CD4-positive, alpha-beta T cell (primary cell): ENCODE measurements around the gene ORAI3. TPM values are rescaled to one million over a fixed set of nuclear protein-coding genes. Genes with fewer than 3 reads are reported as not detected.

Source experiments
- ATAC-seq: fragments of 200-7000 bp; cut with Tn5 transposase; one replicate; pipeline ENCODE4 v1.10.0; 2022; ENCODE audit warnings: mild to moderate bottlenecking; ENCODE audit not compliant: poor library complexity
- CTCF ChIA-PET: fragments of 350-600 bp; sonication (Branson Sonifier 250); formaldehyde crosslinking; loops from one replicate; lab custom pipeline; 2021; ENCODE audit warnings: antibody characterized with exemption, inconsistent platforms; lab: Charles Lee
- POLR2A ChIA-PET: fragments of 350-600 bp; sonication (Branson Sonifier 250); formaldehyde crosslinking; loops from one replicate; lab custom pipeline; 2021; ENCODE audit warnings: antibody characterized with exemption, inconsistent platforms; lab: Charles Lee
- DNase-seq, 14 experiments: peaks; one replicate each; pipeline ENCODE4 v3.0.0-alpha.2; 2013 to 2020; ENCODE audit warnings: mixed read lengths in 2 of 14
- H3K27ac ChIP-seq, 2 donors: one replicate each; pipeline versions ENCODE4 v1.5.1 to v1.7.0; 2013; ENCODE audit warnings: low read length in 2 of 2, low read depth in 1 of 2, mild to moderate bottlenecking in 1 of 2
- H3K27me3 ChIP-seq, 2 experiments: 1 replicate in 1 of 2; 2 replicates in 1 of 2; pipeline versions ENCODE4 v1.6.1 to v1.7.0; 2013; ENCODE audit warnings: low read length in 2 of 2, control low read depth in 1 of 2, mild to moderate bottlenecking in 1 of 2, moderate library complexity in 1 of 2; ENCODE audit not compliant: insufficient read depth in 2 of 2, control insufficient read depth in 1 of 2
- H3K36me3 ChIP-seq: one replicate; pipeline ENCODE4 v1.6.1; 2013; ENCODE audit warnings: low read length, control low read depth; ENCODE audit not compliant: insufficient read depth
- H3K4me1 ChIP-seq: one replicate; pipeline ENCODE4 v1.6.1; 2013; ENCODE audit warnings: low read length, control low read depth; ENCODE audit not compliant: insufficient read depth
- H3K4me3 ChIP-seq: one replicate; pipeline ENCODE4 v1.5.1; 2013; ENCODE audit warnings: mild to moderate bottlenecking, low read length, moderate library complexity
- H3K9me3 ChIP-seq, 2 experiments: 1 replicate in 1 of 2; 2 replicates in 1 of 2; pipeline versions ENCODE4 v1.6.1 to v1.7.0; 2013; ENCODE audit warnings: low read length in 2 of 2, mild to moderate bottlenecking in 2 of 2, control low read depth in 1 of 2, moderate library complexity in 1 of 2; ENCODE audit not compliant: control insufficient read depth in 1 of 2, insufficient read depth in 1 of 2
- H3K27ac Mint-ChIP-seq: one replicate; pipeline ENCODE4 v1.8.0; 2020; ENCODE audit warnings: mixed read lengths
- H3K27me3 Mint-ChIP-seq: one replicate; pipeline ENCODE4 v1.8.0; 2021; ENCODE audit warnings: mixed read lengths
- H3K36me3 Mint-ChIP-seq: one replicate; pipeline ENCODE4 v1.8.0; 2021; ENCODE audit warnings: low read depth, mixed read lengths
- H3K4me1 Mint-ChIP-seq: one replicate; pipeline ENCODE4 v1.8.0; 2021; ENCODE audit warnings: low read depth, mixed read lengths
- H3K4me3 Mint-ChIP-seq: one replicate; pipeline ENCODE4 v1.8.0; 2020; ENCODE audit warnings: mild to moderate bottlenecking, mixed read lengths
- H3K9me3 Mint-ChIP-seq: one replicate; pipeline ENCODE4 v1.8.0; 2020; ENCODE audit warnings: mixed read lengths
- intact Hi-C, 2 experiments: fragments of 100-400 bp; cut with DNase I in 1 of 2; cut with micrococcal nuclease in 1 of 2; formaldehyde crosslinking; loops; one replicate each; pipeline versions ENCODE4 v1.15.1 to v1.9.0; 2023 to 2025; cut with DNase I, micrococcal nuclease
- total RNA-seq, 174 experiments: library from RNA in 2 of 174; stranded (reverse) in 2 of 174; gene quantifications; one replicate each; pipeline ENCODE4 v1.2.3 and lab custom pipeline; 2021 to 2026
- TF ChIP-seq, protein P1 (sequence below): fragments of 200-600 bp; IDR thresholded peaks from one replicate; pipeline ENCODE4 v1.8.0; 2022; ENCODE audit warnings: antibody characterized with exemption, mild to moderate bottlenecking

Gene ORAI3
- total RNA-seq, 2 experiments from 2014 or later, result 3.0 to 4.5 TPM

DNA sequence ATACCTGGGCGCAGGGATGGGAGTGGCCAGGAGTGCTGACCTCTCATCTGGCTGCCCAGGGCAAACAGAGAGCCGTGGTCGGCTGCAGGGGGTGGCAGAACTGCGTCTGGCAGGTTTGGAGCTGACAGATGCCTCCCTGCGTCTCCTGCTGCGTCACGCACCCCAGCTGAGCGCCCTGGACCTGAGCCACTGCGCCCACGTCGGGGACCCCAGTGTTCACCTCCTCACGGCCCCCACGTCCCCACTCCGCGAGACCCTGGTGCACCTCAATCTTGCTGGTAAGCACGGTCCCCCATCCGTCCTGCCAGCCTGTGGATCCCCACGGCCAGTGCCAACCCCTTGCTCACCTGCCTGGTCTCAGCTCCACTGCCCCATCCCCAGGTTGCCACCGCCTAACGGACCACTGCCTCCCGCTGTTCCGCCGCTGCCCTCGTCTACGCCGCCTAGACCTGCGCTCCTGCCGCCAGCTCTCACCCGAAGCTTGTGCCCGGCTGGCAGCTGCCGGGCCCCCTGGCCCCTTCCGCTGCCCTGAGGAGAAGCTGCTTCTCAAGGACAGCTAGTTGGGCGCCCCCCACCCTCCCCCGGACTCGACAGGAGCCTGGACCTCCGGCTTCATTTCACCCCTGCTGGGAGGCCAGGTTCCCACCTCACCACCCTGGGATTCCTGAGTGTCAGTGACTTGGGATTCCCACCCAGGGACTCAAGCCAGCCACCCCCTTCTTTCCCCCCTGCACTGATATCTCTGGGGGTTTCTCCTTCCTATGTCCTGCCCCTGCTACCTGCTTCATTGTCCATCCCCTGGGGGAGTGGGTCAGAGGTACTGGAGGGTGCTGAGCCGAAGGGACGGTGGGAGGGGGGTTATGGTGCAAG is 2.0 kb upstream of the ORAI3 start:
- H3K36me3 ChIP-seq, result peaks cover 7% of the 10 kb centered on the region
- no peaks in the 10 kb centered on the region for H3K27me3 ChIP-seq
- no peaks in the 10 kb centered on the region for H3K9me3 ChIP-seq
- no peaks in the 10 kb centered on the region for H3K9me3 Mint-ChIP-seq
- H3K4me3 ChIP-seq, result no peak overlapping the region
- ChIA-PET CTCF (interaction anchor here (1.5 kb wide), 1 partner anchor 102 kb away, joined by 3 read pairs; no protein-coding TSS in a partner anchor), POLR2A (no interaction called here)
- H3K27ac Mint-ChIP-seq, result peak overlapping the region; percentile 0
- ATAC-seq, result no peak
- H3K27ac ChIP-seq, result no peak overlapping the region
- no peak for DNase-seq
- no peaks in the 10 kb centered on the region for H3K27me3 Mint-ChIP-seq
- TF ChIP-seq, protein P1, sequence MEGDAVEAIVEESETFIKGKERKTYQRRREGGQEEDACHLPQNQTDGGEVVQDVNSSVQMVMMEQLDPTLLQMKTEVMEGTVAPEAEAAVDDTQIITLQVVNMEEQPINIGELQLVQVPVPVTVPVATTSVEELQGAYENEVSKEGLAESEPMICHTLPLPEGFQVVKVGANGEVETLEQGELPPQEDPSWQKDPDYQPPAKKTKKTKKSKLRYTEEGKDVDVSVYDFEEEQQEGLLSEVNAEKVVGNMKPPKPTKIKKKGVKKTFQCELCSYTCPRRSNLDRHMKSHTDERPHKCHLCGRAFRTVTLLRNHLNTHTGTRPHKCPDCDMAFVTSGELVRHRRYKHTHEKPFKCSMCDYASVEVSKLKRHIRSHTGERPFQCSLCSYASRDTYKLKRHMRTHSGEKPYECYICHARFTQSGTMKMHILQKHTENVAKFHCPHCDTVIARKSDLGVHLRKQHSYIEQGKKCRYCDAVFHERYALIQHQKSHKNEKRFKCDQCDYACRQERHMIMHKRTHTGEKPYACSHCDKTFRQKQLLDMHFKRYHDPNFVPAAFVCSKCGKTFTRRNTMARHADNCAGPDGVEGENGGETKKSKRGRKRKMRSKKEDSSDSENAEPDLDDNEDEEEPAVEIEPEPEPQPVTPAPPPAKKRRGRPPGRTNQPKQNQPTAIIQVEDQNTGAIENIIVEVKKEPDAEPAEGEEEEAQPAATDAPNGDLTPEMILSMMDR, result no peak
- H3K4me3 Mint-ChIP-seq, result peak overlapping the region; percentile 69
- peaks cover 17% of the 10 kb centered on the region for H3K4me1 Mint-ChIP-seq
- peaks cover 10% of the 10 kb centered on the region for H3K36me3 Mint-ChIP-seq
- H3K4me1 ChIP-seq, result peaks cover 29% of the 10 kb centered on the region
- intact Hi-C loops, result no loop called here

DNA sequence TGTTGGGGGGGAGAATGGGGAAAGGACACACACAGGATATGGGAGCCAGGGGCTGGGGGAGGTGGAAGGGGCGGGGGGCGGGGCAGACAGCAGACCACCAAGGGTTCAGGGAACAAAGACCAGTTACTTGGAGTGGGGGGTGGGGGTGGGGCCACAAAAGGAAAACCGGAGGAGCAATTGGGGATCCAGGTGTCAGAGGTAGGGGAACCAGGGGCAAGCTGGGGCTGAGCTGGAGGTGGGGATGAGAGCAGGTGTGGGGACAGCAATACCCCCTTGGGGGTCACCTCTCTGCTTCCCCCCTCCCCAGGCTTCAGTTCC is 1.4 kb upstream of the ORAI3 start:
- Mint-ChIP-seq H3K27me3 (no peaks in the 10 kb centered on the region), H3K27ac (no peak overlapping the region), H3K4me3 (no peak overlapping the region), H3K9me3 (no peaks in the 10 kb centered on the region), H3K36me3 (peaks cover 10% of the 10 kb centered on the region), H3K4me1 (peaks cover 14% of the 10 kb centered on the region)
- TF ChIP-seq, protein P1, result no peak
- no peak overlapping the region for H3K27ac ChIP-seq
- ChIA-PET POLR2A (no interaction called here), CTCF (no interaction called here)
- no peak overlapping the region for H3K4me3 ChIP-seq
- no peak for ATAC-seq
- no peaks in the 10 kb centered on the region for H3K27me3 ChIP-seq
- peaks cover 23% of the 10 kb centered on the region for H3K4me1 ChIP-seq
- no peaks in the 10 kb centered on the region for H3K9me3 ChIP-seq
- H3K36me3 ChIP-seq, result peaks cover 7% of the 10 kb centered on the region
- no peak for DNase-seq
- intact Hi-C loops, result no loop called here

DNA sequence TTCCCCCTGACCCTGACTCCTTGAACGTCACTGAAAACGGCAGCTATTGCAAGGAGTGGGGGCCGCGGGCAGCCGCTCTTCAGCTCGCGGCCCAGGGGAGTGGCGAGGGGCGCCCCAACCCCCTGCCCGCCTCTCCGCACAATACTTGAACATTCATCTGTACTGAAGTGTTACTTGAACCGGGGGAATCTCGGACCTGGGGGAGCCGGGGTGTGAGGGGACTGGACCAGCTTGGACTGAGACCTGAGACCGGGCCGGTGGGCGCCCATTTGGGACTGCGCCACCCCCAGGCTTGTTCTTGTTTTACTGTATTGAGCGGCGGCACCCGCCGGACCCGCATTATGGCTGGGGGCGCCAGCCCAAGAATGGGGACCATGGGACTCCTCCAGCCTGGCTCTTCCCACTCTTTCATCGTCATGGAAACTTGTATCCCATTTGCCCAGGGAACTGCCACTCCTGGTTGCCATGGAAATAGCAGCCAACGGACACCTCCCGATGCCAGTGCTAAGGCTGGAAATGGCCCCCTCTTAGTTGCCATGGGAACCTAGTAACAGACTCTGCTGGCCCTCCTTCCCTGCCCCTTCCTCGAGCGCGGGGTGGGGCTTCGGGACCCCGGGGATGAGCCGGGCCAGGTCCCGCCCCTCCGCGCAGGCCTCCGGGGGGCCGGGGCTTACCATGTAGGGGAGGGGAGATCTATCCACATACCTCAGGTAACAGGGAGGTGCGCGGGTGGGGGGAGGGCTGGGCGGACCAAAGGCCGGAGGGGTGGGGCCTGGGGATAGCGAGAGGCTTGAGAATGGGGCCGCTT is 805 bp upstream of the ORAI3 start:
- Histone ChIP-seq H3K4me3 (peak overlapping the region; percentile 70), H3K4me1 (peaks cover 22% of the 10 kb centered on the region), H3K36me3 (peaks cover 7% of the 10 kb centered on the region), H3K27me3 (no peaks in the 10 kb centered on the region), H3K9me3 (no peaks in the 10 kb centered on the region), H3K27ac (no peak overlapping the region)
- CTCF ChIA-PET, result no interaction called here
- H3K27me3 Mint-ChIP-seq, result no peaks in the 10 kb centered on the region
- H3K27ac Mint-ChIP-seq, result no peak overlapping the region
- H3K4me1 Mint-ChIP-seq, result peaks cover 14% of the 10 kb centered on the region
- peaks cover 10% of the 10 kb centered on the region for H3K36me3 Mint-ChIP-seq
- intact Hi-C loops, result no loop called here
- POLR2A ChIA-PET, result interaction anchor here (1.5 kb wide), 1 partner anchor 9 kb away, joined by 5 read pairs; the partner anchor contains the start of gene SETD1A
- ATAC-seq (peak; percentile 9), DNase-seq (peak in 3 of 14 experiments; percentile 23 to 52 (median 40))
- TF ChIP-seq, protein P1, result no peak
- H3K4me3 Mint-ChIP-seq, result peak overlapping the region; percentile 38
- H3K9me3 Mint-ChIP-seq, result no peaks in the 10 kb centered on the region
